DND-41 (cell line): ENCODE results near the gene SH2D4B.

Source experiments
- EZH2 ChIP-seq: IDR thresholded peaks from 3 replicates; pipeline ENCODE4 v1.6.1; 2012; ENCODE audit warnings: borderline replicate concordance, low read depth, mild to moderate bottlenecking, moderate library complexity, low read length, inconsistent platforms; ENCODE audit not compliant: severe bottlenecking
- TF ChIP-seq, protein P1 (sequence below): IDR thresholded peaks from 2 replicates; pipeline ENCODE4 v1.5.1; 2012; ENCODE audit warnings: borderline replicate concordance, low read length, moderate library complexity, mild to moderate bottlenecking; ENCODE audit not compliant: poor library complexity, severe bottlenecking; ENCODE audit errors: extremely low read depth

DNA sequence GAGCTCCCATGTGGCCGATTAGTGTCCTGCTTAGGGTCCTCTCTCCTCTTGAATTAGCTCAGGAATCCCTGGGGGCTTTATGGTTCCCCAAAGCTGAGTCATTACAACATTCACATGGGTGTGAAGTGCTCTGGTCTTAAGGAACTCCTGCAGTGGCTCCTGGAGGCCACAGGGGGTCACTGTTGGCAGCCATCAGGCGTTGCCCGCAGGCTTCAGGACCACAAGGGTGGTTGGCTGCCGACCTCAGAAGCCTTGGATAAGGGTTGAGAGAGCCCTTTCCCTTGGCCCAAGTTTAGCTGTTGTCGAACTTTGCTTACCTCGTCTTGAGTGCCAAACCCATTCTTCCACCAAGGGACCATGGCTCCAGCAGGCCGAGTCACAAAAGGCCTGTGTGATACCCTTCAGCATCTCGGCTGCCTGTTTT is 61.7 kb downstream of the SH2D4B start:
- TF ChIP-seq, protein P1, sequence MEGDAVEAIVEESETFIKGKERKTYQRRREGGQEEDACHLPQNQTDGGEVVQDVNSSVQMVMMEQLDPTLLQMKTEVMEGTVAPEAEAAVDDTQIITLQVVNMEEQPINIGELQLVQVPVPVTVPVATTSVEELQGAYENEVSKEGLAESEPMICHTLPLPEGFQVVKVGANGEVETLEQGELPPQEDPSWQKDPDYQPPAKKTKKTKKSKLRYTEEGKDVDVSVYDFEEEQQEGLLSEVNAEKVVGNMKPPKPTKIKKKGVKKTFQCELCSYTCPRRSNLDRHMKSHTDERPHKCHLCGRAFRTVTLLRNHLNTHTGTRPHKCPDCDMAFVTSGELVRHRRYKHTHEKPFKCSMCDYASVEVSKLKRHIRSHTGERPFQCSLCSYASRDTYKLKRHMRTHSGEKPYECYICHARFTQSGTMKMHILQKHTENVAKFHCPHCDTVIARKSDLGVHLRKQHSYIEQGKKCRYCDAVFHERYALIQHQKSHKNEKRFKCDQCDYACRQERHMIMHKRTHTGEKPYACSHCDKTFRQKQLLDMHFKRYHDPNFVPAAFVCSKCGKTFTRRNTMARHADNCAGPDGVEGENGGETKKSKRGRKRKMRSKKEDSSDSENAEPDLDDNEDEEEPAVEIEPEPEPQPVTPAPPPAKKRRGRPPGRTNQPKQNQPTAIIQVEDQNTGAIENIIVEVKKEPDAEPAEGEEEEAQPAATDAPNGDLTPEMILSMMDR: peak; percentile 74
- TF ChIP-seq EZH2: no peak
